GM21717 (cell line): Measurements from ENCODE around the gene MEF2C.
"Not testable (repeated sequence)": the region's sequence is repeated elsewhere in the genome, so short reads cannot be mapped to it uniquely, and the experiment has no call there.

Experiments used
- ATAC-seq: cut with Tn5 transposase; IDR thresholded peaks from one replicate; pipeline ENCODE4 v1.9.1; 2021; ENCODE audit warnings: mild to moderate bottlenecking, moderate library complexity; ENCODE audit not compliant: unreplicated experiment

The MEF2C gene

GRCh38 chr5:88868468-88869068 lies 14.4 kb downstream of the MEF2C start:
- no peak for ATAC-seq

DNA sequence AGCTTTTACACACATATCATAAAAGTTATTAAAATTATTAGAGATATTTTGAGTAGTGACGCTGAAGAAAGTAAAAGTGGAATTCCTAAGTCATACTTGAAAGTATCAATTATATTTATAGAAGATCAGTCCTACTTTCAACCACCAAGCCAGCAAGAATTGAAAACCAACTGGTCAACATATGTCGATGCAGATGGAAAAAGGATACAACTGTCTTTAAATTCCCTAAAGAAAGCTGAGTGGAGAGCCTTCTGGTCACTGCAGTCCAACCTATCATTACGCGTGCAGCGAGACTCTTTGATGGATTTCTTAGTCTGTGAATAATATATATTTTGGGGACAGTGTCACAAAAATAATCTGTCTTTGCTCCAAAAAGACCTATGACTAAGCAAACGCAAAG lies 15.3 kb downstream of the MEF2C start:
- no peak for ATAC-seq

DNA sequence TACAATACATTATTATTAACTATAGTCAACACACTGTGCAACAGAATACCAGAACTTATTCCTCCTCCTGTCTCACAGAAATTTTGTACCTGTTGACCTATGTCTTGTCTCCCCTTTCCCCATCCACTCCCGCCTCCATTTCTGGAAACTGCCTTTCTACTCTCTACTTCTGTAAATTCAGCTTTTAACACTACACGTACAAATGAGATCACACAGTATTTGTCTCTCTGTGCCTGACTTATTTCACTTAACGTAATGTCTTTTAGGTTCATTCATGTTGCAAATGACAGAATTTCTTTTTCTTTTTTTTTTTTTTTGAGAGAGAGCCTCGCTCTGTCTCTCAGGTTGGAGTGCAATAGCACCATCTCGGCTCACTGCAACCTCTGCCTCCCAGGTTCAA lies 19.5 kb downstream of the MEF2C start:
- no peak for ATAC-seq

DNA sequence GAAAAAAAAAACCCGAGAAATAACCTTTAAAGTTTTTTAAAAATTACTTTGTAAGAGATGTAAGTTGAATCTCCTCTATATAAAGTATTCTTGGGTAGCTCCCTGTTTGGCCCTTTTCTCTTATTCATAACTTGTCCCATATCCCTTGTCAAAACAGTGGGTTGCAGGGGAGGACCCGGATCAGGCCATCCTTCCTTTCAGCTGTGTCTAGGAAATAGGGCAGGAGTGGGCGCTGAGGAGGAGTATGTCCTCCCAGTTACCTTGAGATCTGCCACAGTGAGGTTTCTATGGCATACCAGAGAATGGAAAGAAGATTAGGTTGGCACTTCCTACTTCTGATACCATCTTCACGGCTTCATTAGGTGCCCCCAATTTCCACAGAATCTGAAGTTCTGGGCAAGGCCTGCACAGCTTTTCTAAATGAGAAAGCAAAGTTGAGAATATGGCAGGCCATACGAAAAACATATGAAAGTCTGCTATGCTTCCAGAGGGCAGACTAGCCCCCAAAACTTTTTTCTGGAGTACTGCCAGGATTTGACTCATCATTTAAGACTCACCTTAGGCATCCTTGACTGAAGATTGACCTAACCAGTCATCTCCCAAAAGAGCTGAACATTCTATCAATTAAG lies 20.3 kb downstream of the MEF2C start:
- ATAC-seq, result no peak

DNA sequence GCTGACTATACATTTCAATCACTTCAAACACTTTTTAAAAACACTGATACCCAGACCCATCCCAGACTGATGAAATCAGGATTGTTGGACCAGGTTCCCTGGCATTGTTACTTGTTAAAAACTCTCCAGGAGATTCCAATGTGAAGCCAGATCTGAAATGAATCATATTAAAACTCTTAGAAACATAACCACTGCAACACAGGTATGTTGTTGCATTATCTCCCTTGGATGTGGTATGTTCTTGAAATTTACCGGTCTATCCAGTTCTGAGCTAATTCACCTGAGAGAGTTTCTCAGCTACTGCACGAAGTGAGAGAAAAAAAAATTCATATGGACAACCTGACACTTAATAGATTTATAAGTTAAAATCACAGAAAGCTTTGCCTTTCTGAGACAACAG lies 21.8 kb downstream of the MEF2C start:
- no peak for ATAC-seq

- no peak for ATAC-seq
Measured at GRCh38 chr5:88860501-88860900, 22.5 kb downstream of the MEF2C start.

- ATAC-seq, result no peak
Measured at GRCh38 chr5:88858392-88858791, 24.6 kb downstream of the MEF2C start.

- ATAC-seq, result not testable (repeated sequence)
Measured at GRCh38 chr5:88856381-88856780, 26.6 kb downstream of the MEF2C start.

DNA sequence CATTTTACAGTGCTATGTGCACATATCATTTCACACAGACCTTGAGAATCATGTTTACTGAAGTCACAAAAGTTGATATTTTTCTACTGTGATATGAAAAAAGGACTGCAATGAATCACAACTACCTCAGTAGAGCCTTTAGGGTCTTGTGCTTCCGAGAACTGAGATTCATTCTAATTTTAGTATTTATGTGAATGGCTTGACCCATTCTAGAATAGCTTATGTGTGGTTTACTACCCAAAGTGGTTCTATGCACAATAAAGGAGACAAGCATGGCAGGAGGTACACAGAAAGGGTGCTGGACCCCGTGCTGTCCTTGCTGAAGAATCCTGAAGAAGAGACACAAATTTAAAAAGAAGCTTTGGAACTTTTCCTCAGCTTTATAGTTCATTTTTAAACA lies 28.2 kb downstream of the MEF2C start:
- ATAC-seq, result no peak

GRCh38 chr5:88847420-88847819 lies 35.6 kb downstream of the MEF2C start:
- no peak for ATAC-seq

GRCh38 chr5:88846434-88846833 lies 36.5 kb downstream of the MEF2C start:
- ATAC-seq, result no peak

GRCh38 chr5:88845081-88845697 lies 37.8 kb downstream of the MEF2C start:
- peak; percentile 78 for ATAC-seq

DNA sequence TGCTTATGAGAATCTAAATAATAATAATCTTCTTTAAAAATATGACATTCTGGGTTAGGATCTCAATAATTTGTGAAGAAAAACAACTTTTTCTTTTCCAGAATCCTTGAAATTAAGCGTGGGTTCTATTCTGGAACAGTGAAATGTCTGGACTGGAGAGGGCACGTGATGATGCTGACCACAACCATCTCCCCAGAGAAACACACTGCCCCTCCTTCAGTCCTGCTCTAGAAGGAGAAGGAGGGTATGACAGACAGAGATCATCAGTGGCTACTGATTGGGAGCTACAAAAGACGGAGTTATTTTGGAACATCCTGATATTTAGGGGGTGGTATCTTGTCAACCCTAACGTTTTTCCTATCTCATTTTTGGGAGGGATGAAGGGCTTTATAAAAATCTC lies 40.2 kb downstream of the MEF2C start:
- ATAC-seq, result no peak

- ATAC-seq, result no peak
Measured at GRCh38 chr5:88841212-88841611, 41.8 kb downstream of the MEF2C start.

- no peak for ATAC-seq
Measured at GRCh38 chr5:88840495-88840894, 42.5 kb downstream of the MEF2C start.

DNA sequence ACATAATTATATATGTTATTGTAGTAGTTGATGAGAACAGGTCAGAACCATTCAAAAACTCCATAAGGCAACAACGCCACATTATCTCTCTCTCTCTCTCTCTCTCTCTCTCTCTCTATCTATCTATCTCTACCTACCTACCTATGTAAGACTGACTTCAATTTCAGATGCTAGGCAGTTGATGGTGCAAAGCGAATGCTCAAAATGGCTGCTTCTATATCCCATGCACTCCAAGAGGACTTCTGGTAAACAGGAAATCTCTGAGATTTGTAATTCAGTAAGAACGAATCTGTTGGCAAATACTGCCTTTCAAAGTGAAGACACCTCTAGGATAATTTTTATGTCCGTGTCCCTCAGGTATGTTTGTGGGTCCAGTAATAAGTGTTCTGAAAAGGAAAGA lies 43.7 kb downstream of the MEF2C start:
- no peak for ATAC-seq

GRCh38 chr5:88838500-88838899 lies 44.5 kb downstream of the MEF2C start:
- no peak for ATAC-seq

DNA sequence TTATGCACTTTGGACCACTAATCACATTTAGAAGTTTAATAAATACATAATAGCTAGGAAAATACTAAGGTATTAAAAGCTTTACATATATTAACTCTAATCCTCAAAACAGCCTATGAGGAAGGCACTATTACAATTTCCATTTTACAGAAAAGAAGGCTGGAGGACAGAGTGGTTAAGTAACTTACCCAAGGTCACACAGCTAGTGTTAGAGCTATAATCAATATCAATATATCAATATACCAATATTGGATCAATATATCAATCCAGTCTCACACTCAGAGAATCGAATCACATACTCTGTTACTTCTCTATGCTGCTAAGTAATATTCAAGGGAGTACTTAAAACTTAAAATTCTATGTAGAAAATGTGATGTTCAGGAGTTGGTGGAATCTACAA lies 45.2 kb downstream of the MEF2C start:
- ATAC-seq, result no peak

- no peak for ATAC-seq
Measured at GRCh38 chr5:88837222-88837621, 45.8 kb downstream of the MEF2C start.

DNA sequence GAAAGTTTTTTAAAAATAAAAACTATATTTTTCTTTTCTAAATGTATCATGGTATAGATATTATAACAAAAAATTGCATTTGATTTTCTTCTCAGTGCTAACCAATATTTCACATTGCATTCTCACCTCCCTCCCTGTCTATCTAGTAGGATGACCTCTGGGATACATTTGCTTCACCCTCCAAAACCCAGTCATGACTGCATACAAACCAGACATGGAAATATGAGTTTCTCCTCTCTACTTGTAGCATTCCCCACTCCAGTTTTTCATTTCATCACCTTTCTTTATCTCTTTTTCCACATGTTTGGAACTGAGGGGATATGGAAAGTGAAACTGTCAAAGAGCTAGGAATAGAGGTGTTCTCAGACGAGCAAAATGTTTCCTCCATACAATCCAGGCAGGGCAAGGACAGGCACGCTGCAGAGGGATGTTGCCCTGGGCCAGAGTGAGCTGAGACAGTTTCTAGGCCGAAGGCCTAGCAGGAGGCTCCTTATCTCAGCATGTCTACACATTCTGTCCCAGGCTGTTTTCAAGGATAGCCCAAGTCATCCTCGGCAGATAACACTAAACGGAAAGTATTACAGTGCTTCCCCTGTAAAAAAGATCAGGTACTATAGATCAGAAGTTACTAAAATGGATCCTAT lies 46.7 kb downstream of the MEF2C start:
- no peak for ATAC-seq

GRCh38 chr5:88834499-88834898 lies 48.5 kb downstream of the MEF2C start:
- no peak for ATAC-seq

DNA sequence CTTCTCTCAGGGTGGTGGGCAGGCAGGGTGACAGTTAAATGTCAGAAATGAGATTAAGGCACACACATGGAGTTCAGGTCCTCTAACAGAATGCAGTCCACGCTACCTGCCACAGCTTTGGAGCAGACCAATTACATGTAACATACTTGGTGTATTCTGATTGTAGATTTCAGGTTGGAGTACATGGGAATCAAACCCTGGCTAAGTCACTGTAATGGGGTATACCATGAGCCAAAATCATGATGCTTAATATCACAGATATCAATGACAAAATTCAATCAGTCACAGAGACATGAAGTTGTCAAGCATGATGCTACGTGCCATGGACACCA lies 48.9 kb downstream of the MEF2C start:
- no peak for ATAC-seq
